Trophoblast cell (in vitro differentiated cells and primary cell): ENCODE data around the gene SEPTIN12.

Experiments used
- DNase-seq, 2 donors: peaks; one replicate each; pipeline ENCODE4 v3.0.0-alpha.2; 2016
- H2AFZ ChIP-seq: 2 replicates; pipeline ENCODE4 v1.6.1; 2013; ENCODE audit warnings: low read length, moderate library complexity, mild to moderate bottlenecking; ENCODE audit not compliant: insufficient read depth, poor library complexity
- H2AK5ac ChIP-seq: 2 replicates; pipeline ENCODE4 v1.6.1; 2013; ENCODE audit warnings: mild to moderate bottlenecking, low read length
- H2BK120ac ChIP-seq: 2 replicates; pipeline ENCODE4 v1.6.1; 2013; ENCODE audit warnings: low read length, mild to moderate bottlenecking, moderate library complexity; ENCODE audit not compliant: insufficient read depth, poor library complexity
- H2BK12ac ChIP-seq: 2 replicates; pipeline ENCODE4 v1.6.1; 2013; ENCODE audit warnings: mild to moderate bottlenecking, low read length, moderate library complexity
- H2BK5ac ChIP-seq: 2 replicates; pipeline ENCODE4 v1.6.1; 2013; ENCODE audit warnings: low read length, low read depth, moderate library complexity, mild to moderate bottlenecking; ENCODE audit not compliant: poor library complexity
- H3K14ac ChIP-seq: 2 replicates; pipeline ENCODE4 v1.6.1; 2013; ENCODE audit warnings: mild to moderate bottlenecking, low read length
- H3K18ac ChIP-seq: 2 replicates; pipeline ENCODE4 v1.6.1; 2013; ENCODE audit warnings: mild to moderate bottlenecking, low read length
- H3K23ac ChIP-seq: 2 replicates; pipeline ENCODE4 v1.6.1; 2013; ENCODE audit warnings: low read length
- H3K27ac ChIP-seq: 2 replicates; pipeline ENCODE4 v1.5.1; 2013; ENCODE audit warnings: low read depth, mild to moderate bottlenecking, inconsistent platforms, low read length, moderate library complexity
- H3K27me3 ChIP-seq: 2 replicates; pipeline ENCODE4 v1.6.1; 2013; ENCODE audit warnings: inconsistent platforms, mild to moderate bottlenecking, low read length, moderate library complexity; ENCODE audit not compliant: insufficient read depth
- H3K36me3 ChIP-seq, 2 experiments: 1 replicate in 1 of 2; 2 replicates in 1 of 2; pipeline ENCODE4 v1.6.1; 2013; ENCODE audit warnings: low read length in 2 of 2, mild to moderate bottlenecking in 2 of 2, moderate library complexity in 1 of 2; ENCODE audit not compliant: insufficient read depth in 2 of 2, control insufficient read depth in 1 of 2
- H3K4ac ChIP-seq: 2 replicates; pipeline ENCODE4 v1.6.1; 2013; ENCODE audit warnings: low read depth, mild to moderate bottlenecking, low read length, moderate library complexity
- H3K4me1 ChIP-seq, 2 experiments: 1 replicate in 1 of 2; 2 replicates in 1 of 2; pipeline ENCODE4 v1.6.1; 2013; ENCODE audit warnings: low read length in 2 of 2, mild to moderate bottlenecking in 2 of 2, moderate library complexity in 1 of 2; ENCODE audit not compliant: insufficient read depth in 2 of 2, control insufficient read depth in 1 of 2
- H3K4me2 ChIP-seq: 2 replicates; pipeline ENCODE4 v1.6.1; 2013; ENCODE audit warnings: inconsistent platforms, mild to moderate bottlenecking, low read length, moderate library complexity
- H3K4me3 ChIP-seq: 2 replicates; pipeline ENCODE4 v1.5.1; 2013; ENCODE audit warnings: mild to moderate bottlenecking, low read depth, low read length, inconsistent platforms
- H3K79me1 ChIP-seq: one replicate; pipeline ENCODE4 v1.6.1; 2013; ENCODE audit warnings: low read length
- H3K79me2 ChIP-seq: 2 replicates; pipeline ENCODE4 v1.6.1; 2013; ENCODE audit warnings: low read length, mild to moderate bottlenecking; ENCODE audit not compliant: control insufficient read depth, insufficient read depth, poor library complexity
- H3K9ac ChIP-seq: 2 replicates; pipeline ENCODE4 v1.6.1; 2013; ENCODE audit warnings: mild to moderate bottlenecking, low read length
- H3K9me3 ChIP-seq: 2 replicates; pipeline ENCODE4 v1.6.1; 2013; ENCODE audit warnings: low read depth, mild to moderate bottlenecking, control low read depth, inconsistent platforms, low read length; ENCODE audit not compliant: insufficient read depth
- H4K12ac ChIP-seq: 2 replicates; pipeline ENCODE4 v1.6.1; 2013; ENCODE audit warnings: low read depth, mild to moderate bottlenecking, low read length, moderate library complexity
- H4K8ac ChIP-seq: 2 replicates; pipeline ENCODE4 v1.6.1; 2013; ENCODE audit warnings: low read depth, mild to moderate bottlenecking, low read length, moderate library complexity
- H4K91ac ChIP-seq: one replicate; pipeline ENCODE4 v1.6.1; 2013; ENCODE audit warnings: low read depth, mild to moderate bottlenecking, low read length, moderate library complexity
- WGBS: extraction: QIAGEN DNeasy Blood & Tissue Kit; methylation state at CpG from one replicate; pipeline ENCODE4 v1.1.7; 2013; ENCODE audit warnings: missing lambda C conversion rate; ENCODE audit not compliant: insufficient read length, insufficient coverage; ENCODE audit errors: extremely low coverage; 5-methylcytosine and 5-hydroxymethylcytosine counted together

The SEPTIN12 gene

GRCh38 chr16:4802659-4803287 lies 14.6 kb upstream of the SEPTIN12 start:
- peak overlapping the region; percentile 93 for H2BK5ac ChIP-seq
- no peak overlapping the region for H2AK5ac ChIP-seq
- H2BK12ac ChIP-seq = no peak overlapping the region
- peaks cover 35 to 43% of the 10 kb centered on the region in 2 experiments for H3K36me3 ChIP-seq
- H3K4me3 ChIP-seq = peak overlapping the region; percentile 98
- WGBS = no CpG with 5 or more reads among the region's 59 CpGs
- peak; percentile 84 to 90 for DNase-seq
- H3K18ac ChIP-seq = peak overlapping the region; percentile 87
- H3K4me2 ChIP-seq = peak overlapping the region; percentile 91
- peak overlapping the region; percentile 81 for H2BK120ac ChIP-seq
- H3K9ac ChIP-seq = peak overlapping the region; percentile 87
- peaks cover 6% of the 10 kb centered on the region for H3K79me1 ChIP-seq
- no peak overlapping the region for H3K23ac ChIP-seq
- peak overlapping the region; percentile 95 for H3K27ac ChIP-seq
- H3K4ac ChIP-seq = peak overlapping the region; percentile 69
- peaks cover 8 to 11% of the 10 kb centered on the region in 2 experiments for H3K4me1 ChIP-seq
- peak overlapping the region; percentile 95 for H4K12ac ChIP-seq
- H3K79me2 ChIP-seq = peaks cover 2% of the 10 kb centered on the region
- no peaks in the 10 kb centered on the region for H3K27me3 ChIP-seq
- peak overlapping the region; percentile 87 for H4K91ac ChIP-seq
- peak overlapping the region; percentile 95 for H2AFZ ChIP-seq
- peaks cover 3% of the 10 kb centered on the region for H3K9me3 ChIP-seq
- H3K14ac ChIP-seq = peak overlapping the region; percentile 86
- H4K8ac ChIP-seq = peak overlapping the region; percentile 93

- H4K8ac ChIP-seq = peak within 1 kb of the TSS; percentile 93
- H2BK120ac ChIP-seq = peak within 1 kb of the TSS; percentile 81
Observed at GRCh38 chr16:4801962-4802658, 14.0 kb upstream of the SEPTIN12 start, which contains the start of gene ROGDI. Gene ROGDI (minus strand): TSS chr16:4802633. CDS start chr16:4802571, 62 bp downstream.

GRCh38 chr16:4801051-4801961 lies 13.2 kb upstream of the SEPTIN12 start:
- peak overlapping the region; percentile 33 for H3K18ac ChIP-seq
- no peak overlapping the region for H2BK12ac ChIP-seq
- no peak overlapping the region for H2BK120ac ChIP-seq
- H2AK5ac ChIP-seq = peak overlapping the region; percentile 2
- no peaks in the 10 kb centered on the region for H3K27me3 ChIP-seq
- peak overlapping the region; percentile 66 for H3K4me2 ChIP-seq
- peaks cover 8 to 11% of the 10 kb centered on the region in 2 experiments for H3K4me1 ChIP-seq
- H2AFZ ChIP-seq = peak overlapping the region; percentile 95
- no CpG with 5 or more reads among the region's 29 CpGs for WGBS
- no peak overlapping the region for H3K4ac ChIP-seq
- DNase-seq = no peak
- peak overlapping the region; percentile 37 for H4K91ac ChIP-seq
- peak overlapping the region; percentile 19 for H3K14ac ChIP-seq
- H3K23ac ChIP-seq = no peak overlapping the region
- H4K12ac ChIP-seq = peak overlapping the region; percentile 64
- peak overlapping the region; percentile 98 for H3K4me3 ChIP-seq
- H3K27ac ChIP-seq = no peak overlapping the region
- peak overlapping the region; percentile 42 for H3K9ac ChIP-seq
- H3K36me3 ChIP-seq = peaks cover 35 to 37% of the 10 kb centered on the region in 2 experiments
- peak overlapping the region; percentile 5 for H4K8ac ChIP-seq
- H3K79me1 ChIP-seq = peaks cover 6% of the 10 kb centered on the region
- H3K9me3 ChIP-seq = peaks cover 3% of the 10 kb centered on the region
- peaks cover 2% of the 10 kb centered on the region for H3K79me2 ChIP-seq
- no peak overlapping the region for H2BK5ac ChIP-seq

More at GRCh38 chr16:4801962-4802658, 14.0 kb upstream of the SEPTIN12 start, which contains the start of gene ROGDI:
- peak within 1 kb of the TSS; percentile 69 for H3K4ac ChIP-seq
- H3K79me2 ChIP-seq = peaks cover 2% of the 10 kb centered on the region
- peak within 1 kb of the TSS; percentile 87 for H3K9ac ChIP-seq
- H4K12ac ChIP-seq = peak within 1 kb of the TSS; percentile 95
- DNase-seq = peak; percentile 96
- peaks cover 3% of the 10 kb centered on the region for H3K9me3 ChIP-seq
- no peak within 1 kb of the TSS for H2BK12ac ChIP-seq
- peak within 1 kb of the TSS; percentile 95 for H2AFZ ChIP-seq
- peaks cover 8 to 11% of the 10 kb centered on the region in 2 experiments for H3K4me1 ChIP-seq
- no CpG with 5 or more reads among the region's 70 CpGs for WGBS
- peak within 1 kb of the TSS; percentile 91 for H3K4me2 ChIP-seq
- peak within 1 kb of the TSS; percentile 98 for H3K4me3 ChIP-seq
- H3K14ac ChIP-seq = peak within 1 kb of the TSS; percentile 86
- peak within 1 kb of the TSS; percentile 87 for H4K91ac ChIP-seq
- H3K23ac ChIP-seq = no peak within 1 kb of the TSS
- peaks cover 6% of the 10 kb centered on the region for H3K79me1 ChIP-seq
- peak within 1 kb of the TSS; percentile 93 for H2BK5ac ChIP-seq
- peak within 1 kb of the TSS; percentile 87 for H3K18ac ChIP-seq
- peak within 1 kb of the TSS; percentile 95 for H3K27ac ChIP-seq
- no peaks in the 10 kb centered on the region for H3K27me3 ChIP-seq
- H2AK5ac ChIP-seq = peak within 1 kb of the TSS; percentile 2
- H3K36me3 ChIP-seq = peaks cover 38 to 41% of the 10 kb centered on the region in 2 experiments
